Astrocyte (in vitro differentiated cells and primary cell): ENCODE data around the gene RASSF3. TPM values are rescaled to one million over a fixed set of nuclear protein-coding genes. Genes with fewer than 3 reads are reported as not detected.
A peak's percentile ranks its signal among the peaks of the same experiment; 100 is the strongest.

Experiments used
- DNase-seq: peaks from one replicate; pipeline ENCODE4 v3.0.0-alpha.2; 2010; ENCODE audit warnings: low read depth
- FAIRE-seq: peaks from 2 replicates; lab custom pipeline; 2011; peaks lifted over from hg19 to GRCh38; lab: Jason Lieb, UNC
- H2AFZ ChIP-seq: 2 replicates; pipeline ENCODE4 v1.6.0; 2012; ENCODE audit warnings: low read depth, low read length, inconsistent platforms
- H3K27ac ChIP-seq: 2 replicates; pipeline ENCODE4 v1.5.1; 2011; ENCODE audit warnings: low read depth, low read length, inconsistent platforms
- H3K27me3 ChIP-seq: 2 replicates; pipeline ENCODE4 v1.6.0; 2011; ENCODE audit warnings: low read length, inconsistent platforms; ENCODE audit not compliant: insufficient read depth
- H3K36me3 ChIP-seq: 2 replicates; pipeline ENCODE4 v1.5.1; 2011; ENCODE audit warnings: low read length, inconsistent platforms; ENCODE audit not compliant: insufficient read depth
- H3K4me1 ChIP-seq: 2 replicates; pipeline ENCODE4 v1.5.1; 2011; ENCODE audit warnings: low read length, inconsistent platforms; ENCODE audit not compliant: insufficient read depth
- H3K4me2 ChIP-seq: 2 replicates; pipeline ENCODE4 v1.6.0; 2012; ENCODE audit warnings: low read length, inconsistent platforms
- H3K4me3 ChIP-seq: 2 replicates; pipeline ENCODE4 v1.5.1; 2011; ENCODE audit warnings: low read depth, mild to moderate bottlenecking, low read length, inconsistent platforms; ENCODE audit not compliant: insufficient read depth
- H3K79me2 ChIP-seq: 2 replicates; pipeline ENCODE4 v1.6.0; 2012; ENCODE audit warnings: mild to moderate bottlenecking, low read length, inconsistent platforms; ENCODE audit not compliant: insufficient read depth
- H3K9ac ChIP-seq: 2 replicates; pipeline ENCODE4 v1.6.0; 2012; ENCODE audit warnings: mild to moderate bottlenecking, low read length, inconsistent platforms
- H3K9me3 ChIP-seq: 2 replicates; pipeline ENCODE4 v1.5.1; 2012; ENCODE audit warnings: low read depth, mild to moderate bottlenecking, low read length, inconsistent platforms; ENCODE audit not compliant: insufficient read depth
- H4K20me1 ChIP-seq: 2 replicates; pipeline ENCODE4 v1.6.0; 2012; ENCODE audit warnings: low read length, inconsistent platforms; ENCODE audit not compliant: insufficient read depth
- H3K27ac Mint-ChIP-seq: one replicate; pipeline ENCODE4 v1.8.0; 2021; ENCODE audit warnings: mild to moderate bottlenecking, mixed read lengths; ENCODE audit not compliant: unreplicated experiment
- H3K27me3 Mint-ChIP-seq: one replicate; pipeline ENCODE4 v1.8.0; 2021; ENCODE audit warnings: low read depth, mixed read lengths; ENCODE audit not compliant: unreplicated experiment
- H3K36me3 Mint-ChIP-seq: one replicate; pipeline ENCODE4 v1.8.0; 2021; ENCODE audit warnings: low read depth, mixed read lengths; ENCODE audit not compliant: unreplicated experiment
- H3K4me1 Mint-ChIP-seq: one replicate; pipeline ENCODE4 v1.8.0; 2021; ENCODE audit warnings: low read depth, mixed read lengths; ENCODE audit not compliant: unreplicated experiment
- H3K4me3 Mint-ChIP-seq: one replicate; pipeline ENCODE4 v1.8.0; 2021; ENCODE audit warnings: mild to moderate bottlenecking, moderate library complexity, mixed read lengths; ENCODE audit not compliant: unreplicated experiment
- H3K9me3 Mint-ChIP-seq: one replicate; pipeline ENCODE4 v1.8.0; 2021; ENCODE audit warnings: mild to moderate bottlenecking, mixed read lengths; ENCODE audit not compliant: unreplicated experiment
- EZH2 ChIP-seq: IDR thresholded peaks from 2 replicates; pipeline ENCODE4 v1.6.1; 2012; ENCODE audit warnings: mild to moderate bottlenecking, low read length, inconsistent platforms; ENCODE audit not compliant: insufficient read depth
- total RNA-seq: library from RNA; stranded (reverse); gene quantifications from 2 replicates; pipeline ENCODE4 v1.2.1, GENCODE V29; 2021
- TF ChIP-seq, protein P1 (sequence below): IDR thresholded peaks from 2 replicates; pipeline ENCODE4 v1.5.1; 2011; ENCODE audit warnings: low read depth, mild to moderate bottlenecking, inconsistent platforms, low read length, moderate library complexity; ENCODE audit not compliant: insufficient read depth

The RASSF3 gene
- total RNA-seq, 1 donor from 2014 or later: 18.3 TPM

DNA sequence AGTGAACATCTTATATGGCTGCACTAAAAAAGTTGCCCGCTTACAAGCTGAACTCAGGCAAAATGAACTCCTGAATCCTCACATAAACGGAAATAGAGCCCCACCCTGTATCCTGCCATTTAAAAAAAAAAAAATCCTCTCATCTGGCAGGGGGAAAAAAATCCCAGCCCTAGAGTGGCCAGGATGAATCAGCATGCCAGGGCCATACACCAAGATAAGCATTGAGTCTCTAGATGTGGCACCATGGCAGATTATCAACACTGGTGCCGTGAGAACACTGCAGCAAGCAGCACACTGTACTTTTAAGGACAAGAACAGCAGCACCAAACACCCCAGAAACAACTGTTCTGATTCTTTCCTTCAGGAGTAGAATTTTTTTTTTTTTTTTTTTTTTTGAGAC is 65.5 kb downstream of the RASSF3 start:
- H2AFZ ChIP-seq: no peak overlapping the region
- Mint-ChIP-seq H3K4me1 (peaks cover 28% of the 10 kb centered on the region), H3K27me3 (no peaks in the 10 kb centered on the region), H3K27ac (no peak overlapping the region), H3K36me3 (no peaks in the 10 kb centered on the region), H3K4me3 (no peak overlapping the region), H3K9me3 (no peaks in the 10 kb centered on the region)
- DNase-seq: peak; percentile 52
- peak overlapping the region; percentile 15 for H3K4me2 ChIP-seq
- no peaks in the 10 kb centered on the region for H4K20me1 ChIP-seq
- H3K27me3 ChIP-seq: no peaks in the 10 kb centered on the region
- no peaks in the 10 kb centered on the region for H3K9me3 ChIP-seq
- peaks cover 21% of the 10 kb centered on the region for H3K79me2 ChIP-seq
- H3K27ac ChIP-seq: no peak overlapping the region
- peaks cover 39% of the 10 kb centered on the region for H3K4me1 ChIP-seq
- no peaks in the 10 kb centered on the region for H3K36me3 ChIP-seq
- no peak overlapping the region for H3K4me3 ChIP-seq
- no peak for FAIRE-seq
- no peak for TF ChIP-seq EZH2
- no peak overlapping the region for H3K9ac ChIP-seq

DNA sequence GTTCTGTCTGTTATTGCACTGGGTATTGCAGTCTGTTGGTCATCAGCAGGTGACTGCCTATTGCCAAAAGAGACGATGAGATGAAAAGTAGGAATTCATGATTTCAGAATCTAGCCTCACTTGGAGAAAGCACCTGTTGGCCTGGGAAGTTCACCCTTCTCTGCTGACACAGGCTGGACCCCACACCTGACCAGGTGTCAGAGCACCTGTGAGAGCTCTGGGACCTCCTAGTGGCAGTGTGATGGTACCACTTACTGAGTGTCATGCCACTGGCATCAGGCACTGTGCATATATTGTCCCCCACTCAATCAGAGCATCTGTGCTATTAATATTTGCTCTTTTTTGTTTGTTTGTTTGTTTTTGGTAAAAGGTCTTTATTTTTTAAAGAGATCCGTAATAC is 68.0 kb downstream of the RASSF3 start:
- Mint-ChIP-seq H3K4me3 (no peak overlapping the region), H3K36me3 (no peaks in the 10 kb centered on the region), H3K27me3 (no peaks in the 10 kb centered on the region), H3K4me1 (peaks cover 17% of the 10 kb centered on the region), H3K9me3 (peaks cover 3% of the 10 kb centered on the region), H3K27ac (no peak overlapping the region)
- H3K9me3 ChIP-seq: no peaks in the 10 kb centered on the region
- TF ChIP-seq, protein P1, sequence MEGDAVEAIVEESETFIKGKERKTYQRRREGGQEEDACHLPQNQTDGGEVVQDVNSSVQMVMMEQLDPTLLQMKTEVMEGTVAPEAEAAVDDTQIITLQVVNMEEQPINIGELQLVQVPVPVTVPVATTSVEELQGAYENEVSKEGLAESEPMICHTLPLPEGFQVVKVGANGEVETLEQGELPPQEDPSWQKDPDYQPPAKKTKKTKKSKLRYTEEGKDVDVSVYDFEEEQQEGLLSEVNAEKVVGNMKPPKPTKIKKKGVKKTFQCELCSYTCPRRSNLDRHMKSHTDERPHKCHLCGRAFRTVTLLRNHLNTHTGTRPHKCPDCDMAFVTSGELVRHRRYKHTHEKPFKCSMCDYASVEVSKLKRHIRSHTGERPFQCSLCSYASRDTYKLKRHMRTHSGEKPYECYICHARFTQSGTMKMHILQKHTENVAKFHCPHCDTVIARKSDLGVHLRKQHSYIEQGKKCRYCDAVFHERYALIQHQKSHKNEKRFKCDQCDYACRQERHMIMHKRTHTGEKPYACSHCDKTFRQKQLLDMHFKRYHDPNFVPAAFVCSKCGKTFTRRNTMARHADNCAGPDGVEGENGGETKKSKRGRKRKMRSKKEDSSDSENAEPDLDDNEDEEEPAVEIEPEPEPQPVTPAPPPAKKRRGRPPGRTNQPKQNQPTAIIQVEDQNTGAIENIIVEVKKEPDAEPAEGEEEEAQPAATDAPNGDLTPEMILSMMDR: no peak
- no peak for TF ChIP-seq EZH2
- no peaks in the 10 kb centered on the region for H3K27me3 ChIP-seq
- H4K20me1 ChIP-seq: peaks cover 2% of the 10 kb centered on the region
- H3K4me3 ChIP-seq: no peak overlapping the region
- no peak for DNase-seq
- no peak overlapping the region for H2AFZ ChIP-seq
- no peaks in the 10 kb centered on the region for H3K36me3 ChIP-seq
- H3K79me2 ChIP-seq: peaks cover 23% of the 10 kb centered on the region
- H3K4me2 ChIP-seq: no peak overlapping the region
- no peak overlapping the region for H3K27ac ChIP-seq
- peaks cover 27% of the 10 kb centered on the region for H3K4me1 ChIP-seq
- FAIRE-seq: no peak
- H3K9ac ChIP-seq: no peak overlapping the region

DNA sequence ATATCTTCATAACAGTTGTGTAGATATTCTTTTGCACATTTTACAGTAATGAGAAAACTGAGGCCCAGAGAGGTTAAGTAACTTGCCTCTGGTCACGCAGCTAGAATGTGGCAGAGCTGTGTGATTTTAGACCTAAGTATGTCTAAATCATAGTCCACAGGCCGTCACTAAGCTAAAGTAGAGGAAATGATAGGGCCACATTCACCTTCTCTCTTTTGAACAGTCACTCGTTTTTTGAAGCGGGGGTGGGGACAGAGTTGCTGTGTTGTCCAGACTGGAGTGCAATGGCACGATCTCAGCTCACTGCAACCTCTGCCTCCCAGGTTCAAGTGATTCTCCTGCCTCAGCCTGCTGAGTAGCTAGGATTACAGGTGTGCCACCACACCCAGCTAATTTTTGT is 68.5 kb downstream of the RASSF3 start:
- DNase-seq: no peak
- no peaks in the 10 kb centered on the region for H3K27me3 ChIP-seq
- H3K4me3 ChIP-seq: no peak overlapping the region
- no peak overlapping the region for H3K9ac ChIP-seq
- no peak for FAIRE-seq
- peaks cover 3% of the 10 kb centered on the region for H3K9me3 Mint-ChIP-seq
- H3K27me3 Mint-ChIP-seq: no peaks in the 10 kb centered on the region
- TF ChIP-seq, protein P1: no peak
- TF ChIP-seq EZH2: no peak
- H3K27ac Mint-ChIP-seq: no peak overlapping the region
- H3K36me3 Mint-ChIP-seq: peaks cover 2% of the 10 kb centered on the region
- no peaks in the 10 kb centered on the region for H3K9me3 ChIP-seq
- H3K36me3 ChIP-seq: no peaks in the 10 kb centered on the region
- H3K4me3 Mint-ChIP-seq: no peak overlapping the region
- H3K4me2 ChIP-seq: no peak overlapping the region
- peaks cover 4% of the 10 kb centered on the region for H4K20me1 ChIP-seq
- H2AFZ ChIP-seq: no peak overlapping the region
- H3K79me2 ChIP-seq: peaks cover 25% of the 10 kb centered on the region
- peaks cover 11% of the 10 kb centered on the region for H3K4me1 Mint-ChIP-seq
- H3K4me1 ChIP-seq: peaks cover 22% of the 10 kb centered on the region
- no peak overlapping the region for H3K27ac ChIP-seq
